Gastroesophageal sphincter (tissue), 3 donors: Measurements from ENCODE around the gene CFAP92.

Source experiments
- CTCF ChIP-seq, 4 experiments: fragments of 200-600 bp in 2 of 4; fragments of 450-650 bp in 2 of 4; sonication (generic) in 1 of 4; IDR thresholded peaks; one replicate each; pipeline ENCODE4 v1.5.1; 2017 to 2019; ENCODE audit warnings: antibody characterized with exemption in 4 of 4, mild to moderate bottlenecking in 2 of 4, moderate library complexity in 2 of 4
- EP300 ChIP-seq: sonication (generic); formaldehyde crosslinking; IDR thresholded peaks from one replicate; pipeline ENCODE4 v1.6.1; 2017; ENCODE audit warnings: antibody characterized with exemption, mild to moderate bottlenecking
- POLR2A ChIP-seq, 2 donors: fragments of 450-650 bp; IDR thresholded peaks; one replicate each; pipeline ENCODE4 v1.6.1; 2017; ENCODE audit warnings: antibody characterized with exemption in 2 of 2, mild to moderate bottlenecking in 2 of 2, moderate library complexity in 1 of 2

- TF ChIP-seq POLR2A (IDR thresholded peaks at IDR 0.05): no peak
- TF ChIP-seq CTCF (IDR thresholded peaks at IDR 0.05): no peak
- TF ChIP-seq EP300: no peak
These were observed 84.9 kb downstream of the CFAP92 start for GRCh38 chr3:128908951-128909350.
